Mammary epithelial cell (primary cell): ENCODE data around the gene TEX55.
"Not testable (repeated sequence)": the region's sequence is repeated elsewhere in the genome, so short reads cannot be mapped to it uniquely, and the experiment has no call there.

Source experiments
- EZH2 ChIP-seq: IDR thresholded peaks from 2 replicates; pipeline ENCODE4 v1.6.1; 2012; ENCODE audit warnings: low read length, inconsistent platforms, borderline replicate concordance
- TF ChIP-seq, protein P1 (sequence below), 2 donors: IDR thresholded peaks in 1 of 2; conservative IDR thresholded peaks in 1 of 2; 2 replicates each; pipeline ENCODE4 v1.5.1; 2011 to 2012; ENCODE audit warnings: inconsistent platforms in 2 of 2, low read length in 2 of 2, mild to moderate bottlenecking in 2 of 2, control low read depth in 1 of 2, low read depth in 1 of 2; ENCODE audit not compliant: insufficient read depth in 1 of 2; ENCODE audit errors: extremely low read depth in 1 of 2

DNA sequence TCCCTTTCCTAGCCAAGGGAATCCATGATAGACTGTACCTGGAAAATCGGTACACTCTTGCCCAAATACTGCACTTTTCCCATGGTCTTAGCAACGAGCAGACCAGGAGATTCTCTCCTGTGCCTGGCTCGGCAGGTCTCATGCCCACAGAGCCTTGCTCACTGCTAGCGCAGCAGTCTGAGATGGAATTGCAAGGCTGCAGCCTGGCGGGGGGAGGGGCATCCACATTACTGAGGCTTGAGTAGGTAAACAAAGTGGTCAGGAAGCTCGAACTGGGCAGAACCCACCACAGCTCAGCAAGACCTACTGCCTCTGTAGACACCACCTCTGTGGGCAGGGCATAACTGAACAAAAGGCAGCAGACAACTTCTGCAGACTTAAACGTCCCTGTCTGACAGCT lies 15.7 kb upstream of the TEX55 start:
- TF ChIP-seq, protein P1, sequence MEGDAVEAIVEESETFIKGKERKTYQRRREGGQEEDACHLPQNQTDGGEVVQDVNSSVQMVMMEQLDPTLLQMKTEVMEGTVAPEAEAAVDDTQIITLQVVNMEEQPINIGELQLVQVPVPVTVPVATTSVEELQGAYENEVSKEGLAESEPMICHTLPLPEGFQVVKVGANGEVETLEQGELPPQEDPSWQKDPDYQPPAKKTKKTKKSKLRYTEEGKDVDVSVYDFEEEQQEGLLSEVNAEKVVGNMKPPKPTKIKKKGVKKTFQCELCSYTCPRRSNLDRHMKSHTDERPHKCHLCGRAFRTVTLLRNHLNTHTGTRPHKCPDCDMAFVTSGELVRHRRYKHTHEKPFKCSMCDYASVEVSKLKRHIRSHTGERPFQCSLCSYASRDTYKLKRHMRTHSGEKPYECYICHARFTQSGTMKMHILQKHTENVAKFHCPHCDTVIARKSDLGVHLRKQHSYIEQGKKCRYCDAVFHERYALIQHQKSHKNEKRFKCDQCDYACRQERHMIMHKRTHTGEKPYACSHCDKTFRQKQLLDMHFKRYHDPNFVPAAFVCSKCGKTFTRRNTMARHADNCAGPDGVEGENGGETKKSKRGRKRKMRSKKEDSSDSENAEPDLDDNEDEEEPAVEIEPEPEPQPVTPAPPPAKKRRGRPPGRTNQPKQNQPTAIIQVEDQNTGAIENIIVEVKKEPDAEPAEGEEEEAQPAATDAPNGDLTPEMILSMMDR (conservative IDR thresholded peaks at IDR 0.05 in 1 of 2, IDR thresholded peaks at IDR 0.05 in 1 of 2; ENCODE audit: extremely low read depth in 1 of 2, insufficient read depth in 1 of 2, low read depth in 1 of 2, low read length in 2 of 2), result not testable (repeated sequence)
- TF ChIP-seq EZH2, result not testable (repeated sequence)
